Hematopoietic multipotent progenitor cell treated with erythropoietin and hydrocortisone succinate and interleukin-3 and kit ligand, for 17 days (in vitro differentiated cells): ENCODE measurements around the gene DENND1C.
"Not testable (repeated sequence)": the region's sequence is repeated elsewhere in the genome, so short reads cannot be mapped to it uniquely, and the experiment has no call there.

Experiments
- DNase-seq: peaks from one replicate; pipeline ENCODE4 v3.0.0-alpha.2; 2015; ENCODE audit warnings: low spot score

Gene DENND1C

DNA sequence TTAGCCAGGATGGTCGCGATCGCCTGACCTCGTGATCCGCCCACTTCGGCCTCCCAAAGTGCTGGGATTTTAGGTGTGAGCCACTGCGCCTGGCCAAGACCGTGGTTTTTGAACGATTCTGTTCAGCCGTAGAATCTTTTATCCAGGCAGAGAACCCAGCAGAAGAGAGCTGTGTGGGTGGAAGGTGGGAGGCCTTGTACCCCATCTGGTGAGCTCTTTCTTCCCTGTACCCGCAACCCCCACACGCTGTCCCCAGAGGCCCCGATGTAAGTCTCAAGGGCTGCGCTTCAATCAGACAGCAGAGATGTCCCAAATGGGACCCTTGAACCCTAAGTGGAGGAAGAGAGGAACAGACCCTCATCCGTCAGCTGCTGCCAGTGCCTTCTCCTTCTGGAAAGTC is 25.7 kb downstream of the DENND1C start:
- no peak for DNase-seq

GRCh38 chr19:6453951-6454565 is 27.5 kb downstream of the DENND1C start:
- no peak for DNase-seq

- no peak for DNase-seq
Observed at GRCh38 chr19:6452899-6453298, 28.7 kb downstream of the DENND1C start.

DNA sequence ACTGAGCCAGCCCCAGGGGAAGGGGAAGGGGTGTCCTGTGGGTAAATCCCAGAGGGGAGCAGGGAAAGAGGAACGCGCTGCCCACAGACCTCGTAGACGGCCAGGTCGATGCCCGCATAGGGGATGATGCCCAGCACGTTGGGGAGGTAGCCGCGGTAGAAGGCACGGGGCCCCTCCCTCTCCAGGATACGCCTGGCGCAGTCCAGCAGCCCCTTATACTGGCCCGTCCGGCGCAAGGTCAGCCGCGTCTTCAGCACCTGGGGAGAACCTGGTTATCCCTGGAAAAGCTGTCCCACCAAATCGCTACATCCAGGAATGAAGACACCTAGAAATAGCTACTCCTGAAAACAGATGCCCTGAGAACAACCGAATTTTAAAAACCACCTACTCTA is 29.4 kb downstream of the DENND1C start:
- no peak for DNase-seq

GRCh38 chr19:6451583-6452222 is 29.9 kb downstream of the DENND1C start:
- no peak for DNase-seq

- no peak for DNase-seq
Observed at GRCh38 chr19:6450166-6450565, 31.4 kb downstream of the DENND1C start.

GRCh38 chr19:6448045-6448444 is 33.5 kb downstream of the DENND1C start:
- no peak for DNase-seq

DNA sequence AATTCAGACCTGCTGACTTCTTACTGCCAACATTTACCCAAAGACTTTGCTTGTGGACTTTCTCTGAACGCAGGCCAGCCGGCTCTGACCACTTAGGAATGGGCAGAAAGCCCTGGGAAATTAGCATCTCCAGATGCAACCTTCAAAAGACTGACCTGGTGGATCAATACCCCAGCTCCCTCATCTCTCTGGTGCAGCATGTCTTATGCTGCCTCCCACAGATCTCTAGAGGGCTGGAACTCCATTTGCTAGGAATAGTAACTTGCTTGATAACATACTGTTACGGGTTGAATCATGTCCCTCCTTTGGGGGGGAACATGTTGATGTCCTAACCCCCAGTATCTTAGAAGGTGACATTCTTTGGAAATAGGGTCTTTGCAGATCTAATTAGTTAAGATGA is 35.1 kb downstream of the DENND1C start:
- DNase-seq: no peak

DNA sequence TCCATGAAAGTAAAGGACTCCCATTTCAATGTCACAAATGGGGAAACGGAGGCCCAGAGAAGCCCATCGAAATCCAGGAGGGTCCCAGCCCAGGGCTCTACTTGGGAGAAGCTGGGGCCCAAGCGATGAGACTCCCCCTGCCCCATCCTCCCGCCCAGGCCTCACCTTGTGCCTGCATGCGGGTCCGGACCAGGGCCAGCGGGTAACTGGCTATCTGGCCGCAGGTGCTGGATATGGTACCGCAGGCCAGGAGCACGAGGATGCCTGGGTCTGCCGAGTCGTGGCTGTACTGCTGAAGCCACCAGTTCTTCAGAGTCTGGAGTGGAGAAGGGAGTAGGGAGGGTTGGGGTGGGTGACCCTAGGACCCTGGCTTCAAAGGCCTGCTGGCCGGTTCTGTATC is 37.6 kb downstream of the DENND1C start:
- no peak for DNase-seq

- no peak for DNase-seq
Observed at GRCh38 chr19:6442087-6442688, 39.4 kb downstream of the DENND1C start.

DNA sequence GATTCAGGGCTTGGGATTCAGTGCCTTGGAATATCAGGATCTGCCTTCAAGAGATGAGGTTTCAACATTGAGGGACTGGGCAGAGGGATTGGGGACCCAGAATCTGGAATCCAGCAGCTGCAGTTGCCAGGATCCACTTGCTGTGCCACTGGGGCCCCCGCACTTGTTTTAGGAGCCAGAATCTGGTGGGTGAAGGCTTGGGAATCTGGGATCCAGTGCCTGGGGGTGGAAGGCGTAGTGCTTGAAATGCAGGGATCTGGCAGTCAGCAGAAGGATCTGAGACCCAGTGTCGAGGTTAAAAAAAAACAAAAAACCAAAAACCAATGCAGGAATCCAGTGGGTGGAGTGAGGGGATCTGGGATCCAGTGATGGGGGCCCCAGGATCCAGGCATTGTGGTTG is 40.7 kb downstream of the DENND1C start:
- DNase-seq: no peak

DNA sequence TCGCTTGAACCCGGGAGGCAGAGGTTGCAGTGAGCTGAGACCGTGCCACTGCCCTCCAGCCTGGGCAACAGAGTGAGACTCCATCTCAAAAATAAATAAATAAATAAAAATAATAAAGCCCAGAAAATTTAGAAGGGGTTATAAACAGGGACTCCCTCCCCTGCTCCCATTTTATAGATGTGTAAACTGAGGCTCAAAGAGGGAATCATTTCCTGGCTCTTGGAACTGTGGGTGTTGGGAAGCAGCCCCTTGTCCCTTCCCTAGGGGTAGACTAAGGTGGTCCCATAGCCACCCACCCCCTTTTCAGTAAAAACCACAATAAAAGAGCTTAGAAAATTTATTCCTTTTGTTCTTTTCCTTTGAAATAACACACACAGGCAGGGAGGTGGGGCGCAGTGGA is 41.8 kb downstream of the DENND1C start:
- no peak for DNase-seq

- no peak for DNase-seq
Observed at GRCh38 chr19:6433663-6434062, 47.9 kb downstream of the DENND1C start, which contains the start of gene SLC25A41. SLC25A41 (minus strand) TSS chr19:6433763; CDS start chr19:6433693, 70 bp downstream.

- no peak for DNase-seq
Observed at GRCh38 chr19:6433165-6433564, 48.4 kb downstream of the DENND1C start.

DNA sequence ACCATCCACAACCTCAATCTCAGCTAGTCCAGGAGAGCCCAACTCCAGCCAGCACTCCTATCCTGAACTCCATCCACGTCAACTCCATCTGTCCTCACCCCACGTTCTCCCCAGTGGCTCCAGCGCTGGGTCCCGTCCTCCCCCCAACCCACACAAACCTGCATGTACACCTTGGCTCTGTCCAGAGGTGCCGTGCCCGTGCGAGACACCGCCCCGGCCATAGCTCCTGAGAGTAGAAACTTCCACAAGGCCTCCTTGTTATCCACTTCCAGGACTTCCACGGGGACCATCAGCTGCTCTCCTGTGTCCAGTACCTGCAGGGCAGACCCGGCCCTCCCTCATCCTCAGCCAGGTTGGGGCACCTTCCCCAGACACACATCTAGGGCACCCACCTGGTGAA is 49.7 kb downstream of the DENND1C start:
- no peak for DNase-seq

DNA sequence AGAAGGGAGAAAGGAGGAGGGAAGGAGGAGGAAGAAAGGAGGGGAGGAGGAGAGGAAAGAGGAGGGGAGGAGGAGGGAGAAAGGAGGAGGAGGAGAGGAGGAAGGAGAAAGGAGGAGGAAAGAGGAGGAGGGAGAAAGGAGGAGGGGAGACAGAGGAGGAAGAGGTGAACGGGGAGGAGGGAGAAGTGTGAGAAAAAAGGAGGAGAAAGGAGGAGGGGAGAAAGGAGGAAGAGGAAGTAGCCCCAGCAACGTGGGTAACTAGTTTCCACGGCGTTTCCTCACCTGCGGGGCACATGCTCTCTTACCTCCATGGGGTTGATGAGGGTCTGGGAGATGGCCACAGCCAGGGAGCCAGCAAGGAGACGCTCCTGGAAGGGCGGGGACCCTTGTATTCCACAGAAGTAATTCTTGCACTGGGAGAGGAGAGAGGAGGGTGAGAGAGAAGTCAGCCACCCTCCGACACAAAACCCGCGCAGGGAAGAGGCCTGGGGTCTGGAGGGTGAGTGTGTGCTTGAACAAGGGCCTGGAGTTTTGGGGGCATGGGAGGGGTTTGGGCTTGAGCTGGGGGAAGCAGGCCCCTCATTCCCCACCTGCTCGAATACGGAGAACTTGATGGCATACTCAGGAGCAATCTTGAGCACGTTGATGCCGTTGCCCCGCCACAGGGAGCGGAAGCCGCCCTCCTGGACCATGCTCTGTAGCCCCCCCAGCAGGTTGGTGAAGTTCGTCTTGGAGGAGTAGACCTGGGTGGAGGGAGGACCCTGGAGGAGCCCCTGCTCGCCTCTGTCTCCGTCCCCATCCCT is 52.0 kb downstream of the DENND1C start:
- DNase-seq: no peak

DNA sequence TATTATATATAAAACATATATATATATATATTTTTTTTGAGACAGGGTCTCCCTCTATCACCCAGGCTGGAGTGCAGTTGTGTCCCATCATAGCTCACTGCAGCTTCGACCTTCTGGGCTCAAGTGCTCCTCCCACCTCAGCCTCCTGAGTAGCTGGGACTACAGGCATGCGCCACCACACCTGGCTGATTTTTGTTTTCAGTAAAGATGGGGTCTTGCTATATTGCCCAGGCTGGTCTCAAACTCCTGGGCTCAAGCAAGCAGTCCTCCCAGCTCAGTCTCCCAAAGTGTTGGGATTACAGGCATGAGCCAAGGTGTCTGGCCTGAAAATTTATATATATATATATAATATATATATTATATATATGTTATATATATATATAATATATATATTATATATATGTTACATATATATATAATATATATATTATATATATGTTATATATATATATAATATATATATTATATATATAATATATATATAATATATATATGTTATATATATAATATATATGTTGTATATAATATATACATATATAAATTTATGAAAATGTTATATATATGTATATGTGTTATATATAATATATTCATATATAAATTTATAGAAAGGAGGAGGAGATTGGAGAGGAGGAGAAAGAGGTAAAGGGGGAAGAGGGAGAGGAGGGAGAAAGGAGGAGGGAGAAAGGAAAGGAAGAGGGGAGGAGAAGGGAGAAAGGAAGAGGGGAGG is 52.7 kb downstream of the DENND1C start:
- not testable (repeated sequence) for DNase-seq

- DNase-seq: no peak
Observed at GRCh38 chr19:6427131-6427530, 54.5 kb downstream of the DENND1C start.

DNA sequence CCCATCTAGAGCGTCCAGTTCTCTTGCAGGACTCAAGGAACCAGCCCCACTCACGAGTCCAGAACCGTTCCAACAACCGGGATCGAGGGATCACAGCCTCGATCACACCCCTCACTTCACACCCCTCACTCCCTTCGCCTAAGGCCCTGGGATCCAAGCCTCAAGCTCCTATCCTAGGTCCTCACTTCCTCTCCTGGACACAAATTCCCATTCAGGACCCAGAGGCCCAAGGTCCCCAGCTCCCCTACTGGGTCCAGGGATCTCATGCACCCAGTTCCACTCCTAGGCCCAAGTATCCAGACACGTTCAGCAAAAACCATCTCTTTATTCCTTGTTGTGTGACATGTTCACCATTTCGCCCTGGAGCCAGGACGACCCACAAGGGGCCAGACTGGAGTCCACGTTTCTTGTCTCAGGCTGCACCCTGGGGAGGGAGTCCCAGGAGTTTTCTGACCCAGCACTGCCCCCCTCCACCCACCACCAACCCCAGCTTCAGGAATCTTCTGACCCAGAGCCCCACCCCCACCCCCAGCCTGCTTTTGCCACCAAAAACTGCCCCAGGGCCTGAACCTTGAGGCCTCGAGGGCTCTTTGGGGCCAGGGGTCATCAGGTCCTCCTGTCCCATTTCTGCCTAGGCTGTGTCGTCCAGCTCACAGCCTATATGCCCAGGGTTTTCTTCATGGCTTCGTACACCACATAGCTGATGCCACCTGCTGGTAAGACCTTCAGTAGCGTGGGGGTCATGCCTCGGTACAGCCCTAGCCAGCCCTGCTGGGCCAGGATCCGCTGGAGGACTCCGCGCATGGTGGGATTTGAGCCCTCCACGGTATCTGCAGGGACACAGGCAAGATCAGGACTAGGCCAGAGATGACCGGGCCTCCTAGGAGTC is 55.6 kb downstream of the DENND1C start:
- peak; percentile 6 for DNase-seq

DNA sequence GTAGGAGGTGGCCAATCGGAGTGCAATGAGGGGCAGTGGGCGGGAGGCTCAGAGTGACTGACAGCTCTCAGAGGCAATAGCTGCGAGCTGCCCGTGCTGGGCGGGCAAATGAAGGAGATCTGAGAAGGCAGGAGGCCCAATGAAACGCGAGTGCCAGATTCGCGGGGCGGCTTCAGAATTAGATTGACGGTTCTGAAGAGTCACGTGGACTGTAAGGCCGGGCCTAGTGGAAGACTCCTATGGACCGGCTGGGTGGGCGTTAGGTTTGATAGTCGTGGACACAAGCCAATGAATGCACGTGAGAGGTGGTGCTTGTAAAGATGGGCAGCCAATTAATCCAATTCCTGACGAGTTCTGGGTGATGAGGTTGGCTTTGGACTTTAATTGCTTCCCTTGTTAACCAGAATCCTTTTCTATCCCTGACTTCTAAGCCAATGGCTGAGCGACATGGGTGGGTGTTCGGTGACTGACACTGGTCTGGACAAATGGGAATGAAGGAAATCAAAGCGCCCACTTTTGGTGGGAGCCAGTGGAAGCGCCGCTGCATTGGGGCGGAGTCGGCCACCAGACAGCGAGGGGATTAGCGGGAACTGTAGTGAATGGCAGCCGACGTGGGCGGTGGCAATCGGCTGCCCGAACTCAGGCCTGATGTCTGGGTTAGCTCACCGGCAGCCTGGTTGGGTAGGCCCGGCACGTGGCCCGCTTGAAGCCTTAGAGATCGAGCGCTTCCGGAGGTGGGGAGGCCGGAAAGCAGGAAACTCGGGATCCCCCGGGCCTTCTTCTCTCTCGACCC is 56.5 kb downstream of the DENND1C start:
- peak; percentile 99 for DNase-seq
